HT1080 (cell line): ENCODE measurements around the gene EPHX1. TPM values are rescaled to one million over a fixed set of nuclear protein-coding genes. Genes with fewer than 3 reads are reported as not detected.
"Not testable (repeated sequence)": the region's sequence is repeated elsewhere in the genome, so short reads cannot be mapped to it uniquely, and the experiment has no call there.

Experiments
- DNase-seq: peaks from one replicate; pipeline ENCODE4 v3.0.0-alpha.2; 2015; ENCODE audit warnings: low read depth
- total RNA-seq: library from RNA; depleted of rRNA; stranded (reverse); fragments of >200 nt; shearing (Covaris generic); gene quantifications from 2 replicates; pipeline ENCODE4 v1.2.3, GENCODE V29; 2014

Gene EPHX1
- total RNA-seq, 1 experiment from 2014 or later = 17.7 TPM

DNA sequence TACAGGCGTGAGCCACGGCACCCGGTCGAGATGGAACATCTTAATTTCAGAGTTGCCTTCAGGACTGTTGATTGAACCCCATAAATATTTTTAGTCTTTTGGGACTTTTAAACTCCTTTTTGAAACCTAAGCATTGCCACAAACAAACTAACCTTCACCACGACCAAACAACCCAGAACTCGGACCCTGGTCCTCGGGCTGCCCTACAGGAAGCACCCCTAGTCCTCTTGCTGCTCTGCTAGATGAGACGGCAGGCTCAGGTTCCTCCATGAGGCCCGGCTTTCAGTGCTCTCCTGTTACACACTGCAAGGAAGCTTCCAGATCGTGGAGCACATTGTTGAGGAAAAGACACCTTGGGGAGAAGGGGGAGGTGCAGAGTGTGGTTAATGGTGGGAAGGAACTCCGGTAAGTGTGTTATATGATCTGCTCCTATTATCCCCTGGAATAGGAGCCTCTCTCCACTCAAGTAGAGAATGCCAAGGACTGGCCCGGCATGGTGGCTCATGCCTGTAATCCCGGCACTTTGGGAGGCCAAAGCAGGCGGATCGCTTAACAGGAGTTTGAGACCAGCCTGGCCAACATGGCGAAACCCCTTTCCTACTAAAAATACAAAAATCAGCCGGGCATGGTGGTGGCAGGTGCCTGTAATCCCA lies 5.7 kb downstream of the EPHX1 start:
- DNase-seq = no peak

DNA sequence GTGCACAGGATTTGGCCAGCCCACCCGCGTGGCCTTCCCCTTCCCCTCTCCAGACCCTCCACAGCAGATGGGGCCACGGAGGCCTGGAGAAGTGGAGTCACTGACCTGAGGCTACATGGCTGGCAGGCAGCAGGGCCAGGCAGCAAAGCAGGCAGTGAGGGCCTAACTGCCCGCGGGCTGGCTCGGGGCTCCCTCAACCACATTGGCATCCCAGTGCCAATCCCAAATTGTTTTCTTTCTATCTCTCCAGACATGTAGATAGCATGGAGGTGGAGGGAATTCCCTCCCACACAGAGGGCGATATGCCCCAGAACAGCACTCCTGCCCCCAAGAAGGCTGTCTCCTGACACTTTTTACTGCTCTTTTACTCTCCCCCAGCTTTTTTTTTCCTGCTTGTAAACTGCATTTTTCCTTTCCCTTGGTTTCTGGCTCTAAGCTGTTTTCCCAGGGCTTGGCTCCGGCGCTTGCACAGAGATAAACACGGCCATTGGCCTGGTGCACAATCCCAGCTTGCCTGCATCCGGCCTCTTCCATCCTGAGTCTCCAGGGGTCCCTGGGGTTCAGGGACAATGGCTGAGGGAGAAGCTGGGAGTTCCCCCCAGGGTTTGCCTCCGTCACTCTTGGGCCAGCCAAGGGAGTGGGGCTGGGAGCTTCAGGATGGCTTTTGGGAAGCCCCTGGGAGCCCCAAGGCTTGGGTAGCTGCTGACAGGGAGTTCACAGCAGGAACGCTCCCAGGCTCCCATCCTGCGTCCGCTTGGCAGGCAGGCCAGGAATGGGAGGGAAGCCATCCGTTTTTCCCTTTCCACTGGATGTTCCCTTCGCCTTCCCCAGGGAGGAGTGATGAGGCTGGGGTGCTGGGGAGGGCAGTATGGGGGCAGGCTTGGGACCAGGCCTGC lies 7.0 kb downstream of the EPHX1 start:
- DNase-seq = no peak

DNA sequence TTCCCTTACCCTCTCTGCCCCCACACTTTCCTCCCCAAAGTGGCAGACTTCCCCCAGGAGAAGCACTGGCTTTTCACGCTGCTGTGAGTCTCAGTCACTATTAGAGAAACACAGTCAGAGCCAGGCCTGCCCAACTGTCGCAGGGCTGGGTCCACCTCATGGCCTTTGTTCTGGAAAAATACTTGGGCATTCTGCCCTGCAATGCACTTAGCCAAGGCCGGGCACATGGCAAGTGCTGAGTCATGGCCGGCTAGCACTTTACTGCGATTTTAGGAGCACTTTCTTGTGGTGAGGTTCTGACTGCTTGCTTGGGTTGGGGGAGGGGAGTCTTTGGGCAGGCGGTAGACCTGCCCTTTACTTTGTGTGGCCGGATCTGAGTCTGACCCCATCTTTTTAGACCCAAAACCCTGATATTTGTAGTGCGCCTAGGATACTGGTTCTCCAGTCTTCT lies 7.7 kb downstream of the EPHX1 start:
- DNase-seq = peak; percentile 79

DNA sequence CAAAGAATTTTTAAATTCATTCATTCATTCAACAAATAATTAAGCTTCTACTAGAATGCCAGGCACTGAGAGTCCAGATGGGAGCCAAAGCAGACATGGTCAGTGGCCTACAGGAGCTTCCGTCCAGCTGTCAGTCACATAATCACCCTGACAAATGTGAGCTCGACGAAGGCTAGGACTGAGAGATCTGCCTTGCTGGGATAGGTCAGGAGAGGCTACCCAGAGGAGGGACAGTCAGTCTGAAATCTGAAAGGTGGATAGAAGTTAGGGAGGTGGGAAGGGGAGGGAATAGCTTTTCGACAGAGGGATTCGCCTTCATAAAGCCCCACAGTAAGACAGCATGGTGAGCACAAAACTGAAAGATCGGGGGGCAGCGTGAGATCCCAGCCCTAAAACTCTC lies 8.3 kb downstream of the EPHX1 start:
- no peak for DNase-seq

DNA sequence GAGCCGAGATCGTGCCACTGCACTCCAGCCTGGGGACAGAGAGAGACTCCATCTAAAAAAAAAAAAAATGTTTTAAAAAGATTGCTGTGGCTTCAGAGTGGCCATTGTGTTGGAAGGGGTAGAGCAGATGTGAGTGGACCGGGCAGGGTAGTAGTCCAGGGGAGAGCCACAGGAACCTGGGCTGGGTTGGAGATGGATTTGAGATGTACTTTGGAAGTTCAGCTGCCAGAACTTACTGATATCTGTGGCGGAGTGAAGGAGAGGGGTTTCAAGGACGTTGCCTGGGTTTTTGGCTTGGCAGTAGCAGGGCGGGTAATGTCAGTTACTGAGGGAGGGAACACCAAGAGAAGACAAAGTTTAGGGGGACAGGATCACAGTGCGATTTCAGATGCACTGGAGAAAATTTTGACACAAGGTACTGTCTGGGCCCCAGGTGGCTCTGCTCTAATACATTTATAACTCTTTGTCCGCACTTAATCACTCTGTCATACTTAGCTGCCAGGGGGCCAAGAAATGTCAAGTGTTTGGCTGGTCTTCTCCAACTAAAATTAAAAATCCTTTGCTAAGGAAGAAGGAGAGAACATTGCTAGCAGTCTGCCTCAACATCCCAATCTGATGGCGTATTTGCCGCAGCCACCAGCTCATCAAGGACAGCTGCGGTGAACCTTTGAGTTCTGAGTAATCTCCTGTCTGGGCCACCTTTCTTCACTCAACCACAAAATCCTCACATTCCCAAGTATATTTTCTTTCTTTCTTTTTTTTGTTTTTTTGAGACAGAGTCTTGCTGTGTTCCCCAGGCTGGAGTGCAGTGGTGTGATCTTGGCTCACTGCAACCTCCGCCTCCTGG lies 9.6 kb downstream of the EPHX1 start:
- no peak for DNase-seq

DNA sequence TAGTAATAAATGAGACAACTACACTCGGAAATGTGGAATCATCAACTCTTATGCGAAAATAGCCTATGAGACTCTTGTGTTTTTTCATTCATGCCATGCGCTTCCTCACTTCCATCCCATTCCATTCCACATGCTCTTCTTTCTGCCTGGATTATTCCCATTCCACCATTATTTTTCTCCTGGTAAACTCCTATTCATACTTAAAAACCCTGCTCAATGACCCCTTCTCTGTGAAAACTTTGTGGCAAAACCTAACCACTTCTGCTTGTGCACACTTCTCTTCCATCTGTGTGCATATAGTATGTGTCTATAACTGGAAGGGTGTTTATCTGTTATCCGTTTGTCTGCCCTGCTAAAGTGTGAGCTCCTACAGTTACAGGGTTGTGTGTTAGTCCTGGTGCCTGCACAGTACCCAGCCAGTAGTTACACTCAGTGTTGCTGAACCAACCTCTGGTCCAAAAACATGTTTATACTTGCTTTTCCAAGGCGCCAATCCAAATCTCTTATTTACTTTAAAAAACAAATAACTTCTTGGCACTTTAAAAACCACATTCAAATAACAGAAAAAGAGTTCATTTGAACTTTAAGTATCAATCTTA lies 10.7 kb downstream of the EPHX1 start:
- no peak for DNase-seq

DNA sequence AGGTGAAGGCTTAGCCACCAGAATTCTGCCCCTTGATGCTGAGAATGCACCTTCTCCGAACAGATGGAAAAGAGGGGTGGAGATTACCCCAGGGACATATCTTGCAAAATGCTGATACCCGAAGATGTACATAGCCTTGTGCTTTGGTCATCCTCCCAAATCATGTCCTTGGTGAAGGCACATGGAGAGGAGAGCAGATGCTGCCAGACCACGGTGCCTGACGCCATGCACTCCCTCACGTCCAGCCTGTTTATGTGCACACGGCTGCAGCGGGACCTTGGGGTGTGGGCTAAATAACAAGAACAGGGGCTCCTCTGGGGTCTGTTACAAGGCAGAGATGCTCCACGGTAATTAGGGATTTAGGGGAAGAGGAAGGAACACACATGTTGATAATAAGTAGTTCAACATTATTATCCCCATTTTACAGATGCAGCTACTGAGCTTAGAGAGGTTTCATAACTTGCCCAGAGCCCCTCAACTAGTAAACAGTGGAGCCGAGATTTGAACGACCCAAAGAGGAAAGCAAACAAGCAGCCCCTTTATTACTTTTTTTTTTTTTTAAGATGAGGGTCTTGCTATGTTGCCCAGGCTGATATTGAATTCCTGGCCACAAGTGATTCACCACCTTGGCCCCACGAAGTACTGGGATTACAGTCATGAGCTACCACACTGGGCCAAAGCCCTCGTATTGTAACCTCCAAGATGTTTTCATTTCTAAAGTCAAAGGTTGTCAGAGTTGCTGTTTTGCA lies 12.9 kb downstream of the EPHX1 start:
- no peak for DNase-seq

DNA sequence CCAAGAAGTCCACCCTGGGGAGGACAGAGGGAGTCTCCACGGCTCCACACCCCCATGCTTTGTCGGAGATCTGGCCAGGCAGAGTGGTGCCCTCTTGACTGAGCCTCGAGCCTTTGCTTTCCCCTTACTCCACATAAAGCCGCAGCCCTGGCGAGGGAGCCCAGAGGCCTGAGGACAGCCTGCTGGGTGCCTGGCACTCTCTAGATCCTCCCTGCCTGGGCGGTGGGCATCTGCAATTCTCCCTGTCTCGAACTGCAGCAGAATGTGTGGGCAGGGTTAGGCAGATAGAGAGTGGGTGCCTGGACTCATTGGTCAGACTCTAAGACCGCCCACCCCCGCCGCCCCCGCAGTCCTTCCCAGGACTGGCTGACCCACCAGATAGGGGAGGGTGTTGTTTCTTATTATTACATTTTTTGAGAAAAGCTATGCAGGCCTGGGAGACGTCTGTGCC lies 13.9 kb downstream of the EPHX1 start:
- no peak for DNase-seq

DNA sequence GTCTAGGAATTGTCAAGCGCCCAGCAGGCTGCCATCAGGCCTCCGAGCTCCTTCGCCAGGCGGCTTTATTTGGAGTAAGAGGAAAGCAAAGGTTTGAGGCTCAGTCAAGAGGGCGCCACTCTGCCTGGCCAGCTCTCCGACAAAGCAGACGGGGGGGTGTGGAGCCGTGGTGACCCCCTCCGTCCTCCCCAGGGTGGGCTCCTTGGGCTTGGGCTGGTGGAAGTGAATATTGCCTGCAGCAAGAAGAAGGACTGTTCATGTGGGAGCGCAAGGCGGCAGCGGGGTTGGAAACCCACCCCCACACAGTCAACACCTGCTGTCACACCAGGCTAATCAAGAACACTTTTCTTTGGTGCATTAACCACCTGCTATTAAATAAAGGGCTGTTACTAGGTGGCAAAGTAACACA lies 14.6 kb downstream of the EPHX1 start:
- DNase-seq = no peak

DNA sequence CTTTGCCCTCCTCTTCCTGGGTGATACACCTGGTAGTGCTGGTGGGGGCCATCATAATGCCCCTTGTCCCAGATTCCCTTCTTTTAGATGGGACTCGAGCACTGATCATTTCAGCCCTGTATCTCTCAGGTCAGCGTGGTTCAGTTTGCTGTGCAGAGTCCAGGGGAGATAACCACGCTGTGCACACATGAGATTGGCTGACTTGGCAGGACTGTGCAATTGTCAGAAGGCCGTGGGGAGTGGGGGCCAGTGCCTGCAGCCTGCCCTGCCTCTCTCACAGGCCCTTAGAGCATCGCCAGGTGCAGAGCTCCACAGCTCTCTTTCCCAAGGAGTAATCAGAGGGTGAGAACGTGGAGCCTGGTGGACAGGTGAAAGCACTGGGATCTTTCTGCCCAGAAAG lies 15.2 kb downstream of the EPHX1 start:
- no peak for DNase-seq

DNA sequence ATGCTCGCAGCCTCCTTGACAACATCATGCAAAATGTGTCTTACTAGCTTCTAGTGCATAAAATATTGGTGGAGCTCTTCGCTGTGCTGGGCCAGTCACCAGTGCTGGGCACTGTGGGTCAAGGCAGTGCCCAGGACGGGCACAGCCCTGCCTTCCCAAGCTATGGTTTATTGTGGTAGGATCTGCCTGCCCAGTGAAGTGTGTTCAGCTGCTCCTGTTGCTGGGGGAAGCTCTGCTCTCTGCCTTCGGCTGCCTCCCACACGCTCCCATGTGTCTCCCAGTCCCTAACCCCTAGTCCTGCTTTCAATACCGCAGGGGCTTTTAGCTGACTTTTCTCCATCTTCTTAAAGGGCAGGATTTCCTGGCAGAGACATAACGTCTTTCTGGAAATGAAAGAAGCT lies 15.7 kb downstream of the EPHX1 start:
- no peak for DNase-seq

DNA sequence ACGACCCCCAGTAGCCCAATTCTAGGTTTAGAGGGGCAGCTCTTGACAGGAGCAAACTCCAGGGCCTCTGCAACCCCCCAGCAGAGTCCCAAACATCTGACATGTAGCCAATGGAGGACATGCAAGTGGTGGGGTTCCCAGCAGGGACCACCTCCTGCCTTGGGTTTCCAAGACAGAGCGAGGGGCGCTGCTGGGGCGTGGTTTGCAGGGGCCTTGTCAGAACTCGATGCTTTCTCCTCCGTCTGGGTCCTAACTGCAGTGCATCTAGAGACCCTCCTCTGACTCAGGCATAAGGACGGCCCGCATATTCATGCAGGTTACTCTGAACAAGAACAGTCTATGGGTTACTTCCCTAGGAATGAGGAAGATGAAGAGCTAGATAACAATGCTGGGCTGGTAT lies 17.2 kb downstream of the EPHX1 start:
- no peak for DNase-seq

DNA sequence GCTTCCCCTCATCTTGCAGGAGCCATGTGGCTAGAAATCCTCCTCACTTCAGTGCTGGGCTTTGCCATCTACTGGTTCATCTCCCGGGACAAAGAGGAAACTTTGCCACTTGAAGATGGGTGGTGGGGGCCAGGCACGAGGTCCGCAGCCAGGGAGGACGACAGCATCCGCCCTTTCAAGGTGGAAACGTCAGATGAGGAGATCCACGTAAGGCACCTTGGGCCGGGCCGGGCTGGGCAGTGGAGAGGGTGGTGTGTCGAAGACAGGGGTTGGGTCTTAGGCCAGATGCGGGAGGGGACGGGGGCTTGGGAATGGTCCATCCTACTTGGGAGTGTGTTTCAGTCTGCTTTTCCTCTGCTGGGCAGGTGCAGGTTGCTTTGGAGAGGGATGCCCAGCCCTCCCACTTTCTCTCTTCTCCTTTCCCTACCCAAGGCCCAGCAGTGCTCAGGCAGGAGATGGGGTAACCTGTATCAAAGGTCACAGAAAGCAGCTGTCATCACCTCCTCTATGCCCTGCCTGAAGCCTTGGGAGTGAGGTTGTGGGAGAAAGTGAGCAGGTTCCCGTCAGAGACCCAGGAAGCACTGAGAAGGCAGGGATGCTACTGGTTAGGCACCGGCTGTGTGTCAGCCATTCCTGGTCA lies 18.9 kb downstream of the EPHX1 start:
- DNase-seq = no peak

DNA sequence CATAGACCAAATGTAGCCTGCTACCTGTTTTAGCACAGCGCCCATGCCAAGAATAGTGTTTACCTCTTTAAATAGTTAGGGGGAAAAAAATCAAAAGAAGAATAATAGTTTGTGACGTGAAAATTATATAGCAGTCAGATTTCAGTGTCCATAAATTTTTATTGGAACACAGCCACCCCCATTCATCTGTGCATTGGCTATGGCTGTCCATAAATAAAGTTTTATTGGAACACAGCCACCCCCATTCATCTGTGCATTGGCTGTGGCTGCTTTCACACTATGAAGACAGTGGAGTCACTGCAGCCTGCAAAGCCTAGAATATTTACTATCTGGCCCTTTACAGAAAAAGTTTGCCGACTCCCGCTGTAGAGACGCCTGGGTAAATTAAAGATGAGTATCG lies 20.9 kb downstream of the EPHX1 start:
- no peak for DNase-seq

DNA sequence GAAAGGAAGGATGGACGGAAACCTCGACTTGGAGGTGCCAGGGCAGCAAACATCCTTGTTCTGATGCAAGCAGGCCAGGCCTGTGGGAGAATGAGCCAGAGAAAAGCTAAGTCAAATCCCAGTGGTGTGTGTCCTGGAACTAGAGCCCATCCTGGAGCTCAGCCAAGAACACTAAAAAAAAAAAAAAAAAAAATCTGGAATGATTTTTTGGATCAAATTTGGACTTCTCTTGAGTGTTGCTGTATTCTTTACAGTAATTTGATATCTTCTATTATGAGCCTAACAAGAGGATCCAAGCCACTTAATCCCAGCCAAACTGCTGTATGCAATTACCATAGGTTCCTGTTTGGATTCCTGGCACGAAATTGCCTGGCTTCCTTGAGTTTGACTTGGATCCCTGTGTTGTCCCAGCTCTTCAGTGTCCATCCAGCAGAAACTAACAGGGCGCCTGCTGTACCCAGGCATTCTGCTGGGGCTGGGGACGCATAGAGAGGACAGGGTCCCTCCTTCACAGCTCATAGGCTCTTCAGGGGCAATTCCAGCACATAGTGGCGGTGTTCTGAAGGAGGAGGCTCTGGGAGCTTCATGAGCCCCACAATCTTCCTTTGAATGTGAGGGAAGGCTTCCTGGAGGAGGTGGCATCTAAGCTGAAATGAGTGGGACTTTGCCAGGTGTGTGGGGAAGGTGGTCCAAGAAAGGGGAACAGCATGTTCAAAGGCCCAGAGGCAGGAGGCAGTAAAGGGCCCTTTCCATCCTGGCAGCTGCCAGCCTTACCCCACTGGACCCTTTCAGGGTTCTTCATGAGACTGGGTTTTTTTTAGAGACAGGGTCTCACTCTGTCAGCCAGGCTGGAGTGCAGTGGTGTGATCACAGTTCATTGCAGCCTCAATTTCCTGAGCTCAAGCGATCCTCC lies 24.7 kb downstream of the EPHX1 start:
- DNase-seq = peak; percentile 8

DNA sequence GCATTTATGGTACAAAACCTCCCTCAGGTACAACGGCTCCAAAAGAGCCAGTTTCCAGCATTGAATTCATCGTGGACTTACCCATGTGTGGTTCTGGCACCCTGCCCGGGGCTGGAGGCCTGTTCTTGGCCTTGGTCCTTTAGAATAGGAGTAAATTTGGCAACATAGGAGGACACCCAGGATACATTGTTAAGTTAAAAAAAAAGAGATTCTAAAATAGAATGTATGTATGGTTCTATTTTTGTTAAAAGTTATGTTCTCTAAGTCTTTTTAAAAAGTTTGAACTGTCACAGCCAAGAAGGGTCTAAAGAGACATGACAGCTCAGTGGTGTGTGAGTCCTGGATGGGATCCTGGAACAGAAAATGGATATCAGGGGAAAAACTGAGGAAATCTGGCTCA lies 25.9 kb downstream of the EPHX1 start:
- no peak for DNase-seq

DNA sequence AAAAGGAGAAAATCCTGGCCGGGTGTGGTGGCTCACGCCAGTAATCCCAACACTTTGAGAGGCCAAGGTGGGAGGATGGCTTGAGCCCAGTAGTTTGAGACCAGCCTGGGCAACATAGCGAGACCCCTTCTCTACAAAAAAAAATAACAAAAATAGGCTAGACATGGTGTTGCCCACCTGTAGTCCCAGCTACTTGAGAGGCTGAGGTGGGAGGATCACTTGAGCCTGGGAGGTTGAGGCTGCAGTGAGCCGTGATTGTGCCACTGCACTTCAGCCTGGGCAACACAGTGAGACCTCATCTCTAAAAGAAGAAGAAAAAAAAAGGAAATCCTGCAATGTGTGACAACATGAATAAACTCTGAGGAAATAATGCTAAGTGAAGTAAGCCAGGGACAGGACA lies 26.4 kb downstream of the EPHX1 start:
- DNase-seq = not testable (repeated sequence)

DNA sequence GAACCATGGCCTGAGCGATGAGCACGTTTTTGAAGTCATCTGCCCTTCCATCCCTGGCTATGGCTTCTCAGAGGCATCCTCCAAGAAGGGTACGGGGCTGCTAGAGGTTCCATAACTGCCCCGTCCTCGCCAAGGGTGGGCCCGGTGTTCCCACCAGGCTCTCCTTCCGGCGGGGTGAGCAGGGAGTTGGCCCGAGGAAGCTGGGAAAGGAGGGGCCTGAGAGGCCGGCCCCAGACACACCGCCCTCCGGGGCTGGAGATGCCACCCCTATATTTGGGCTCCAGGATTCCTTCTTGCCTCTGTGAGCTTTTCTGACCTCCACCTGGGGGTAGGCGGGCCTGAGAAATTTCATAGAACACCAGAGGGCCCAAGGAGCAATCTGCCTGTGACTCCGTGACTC lies 28.9 kb downstream of the EPHX1 start:
- DNase-seq = no peak

DNA sequence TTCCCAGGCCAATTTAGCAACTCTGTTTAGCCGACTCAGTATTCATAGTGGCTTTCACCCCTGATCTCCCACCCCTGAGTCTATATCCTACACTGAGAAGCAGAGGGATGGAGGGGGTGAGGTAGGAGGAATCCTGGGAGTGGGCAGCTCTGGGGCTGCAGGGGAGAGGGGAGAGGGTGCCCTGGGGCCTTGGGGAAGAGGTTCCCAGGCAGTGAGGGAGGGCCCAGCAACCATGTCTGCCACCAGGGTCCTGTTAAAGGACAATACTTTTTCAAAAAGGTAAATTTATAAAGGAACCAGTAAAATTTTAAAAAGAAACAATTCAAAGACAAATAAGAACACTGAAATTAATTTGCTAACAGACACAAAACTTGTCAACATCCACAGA lies 30.3 kb downstream of the EPHX1 start:
- no peak for DNase-seq
